Spleen (tissue), 11 donors: Measurements from ENCODE around the gene CORIN. TPM values are rescaled to one million over a fixed set of nuclear protein-coding genes. Genes with fewer than 3 reads are reported as not detected.

Experiments used
- DNase-seq: peaks from one replicate; pipeline ENCODE4 v3.0.0-alpha.2; 2020
- H3K27ac ChIP-seq, 8 donors: fragments of 200-600 bp; sonication (generic) in 7 of 8; 1 replicate in 4 of 8; 2 replicates in 4 of 8; pipeline versions ENCODE4 v1.5.0 to v1.8.0; 2016 to 2021; ENCODE audit warnings: inconsistent platforms in 4 of 8, mild to moderate bottlenecking in 4 of 8, moderate library complexity in 1 of 8
- H3K27me3 ChIP-seq, 7 donors: fragments of 200-600 bp; sonication (generic) in 6 of 7; replicated peaks in 1 of 7; 1 replicate in 4 of 7; 2 replicates in 3 of 7; pipeline versions ENCODE4 v1.5.0 to v1.8.0; 2016 to 2021; ENCODE audit warnings: inconsistent platforms in 3 of 7, mild to moderate bottlenecking in 1 of 7
- H3K36me3 ChIP-seq, 6 donors: fragments of 200-600 bp; sonication (generic) in 5 of 6; 1 replicate in 4 of 6; 2 replicates in 2 of 6; pipeline versions ENCODE4 v1.5.0 to v1.8.0; 2016 to 2021; ENCODE audit warnings: inconsistent platforms in 2 of 6
- H3K4me1 ChIP-seq, 6 donors: fragments of 200-600 bp; sonication (generic) in 5 of 6; 1 replicate in 3 of 6; 2 replicates in 3 of 6; pipeline versions ENCODE4 v1.5.0 to v1.8.0; 2016 to 2021; ENCODE audit warnings: inconsistent platforms in 3 of 6
- H3K4me3 ChIP-seq, 8 donors: fragments of 200-600 bp; sonication (generic) in 7 of 8; 1 replicate in 4 of 8; 2 replicates in 4 of 8; pipeline versions ENCODE4 v1.5.0 to v1.8.0; 2016 to 2021; ENCODE audit warnings: inconsistent platforms in 4 of 8, mild to moderate bottlenecking in 4 of 8, moderate library complexity in 2 of 8
- H3K9me3 ChIP-seq, 8 donors: fragments of 200-600 bp; sonication (generic) in 7 of 8; 1 replicate in 4 of 8; 2 replicates in 4 of 8; pipeline versions ENCODE4 v1.5.0 to v1.8.0; 2016 to 2021; ENCODE audit warnings: inconsistent platforms in 4 of 8
- POLR2A ChIP-seq, 3 donors: fragments of 450-650 bp; IDR thresholded peaks; one replicate each; pipeline ENCODE4 v1.5.1; 2017; ENCODE audit warnings: antibody characterized with exemption in 3 of 3, mild to moderate bottlenecking in 1 of 3
- POLR2AphosphoS5 ChIP-seq, 3 donors: sonication (generic); formaldehyde crosslinking; IDR thresholded peaks; one replicate each; pipeline ENCODE4 v1.5.1; 2017; ENCODE audit warnings: antibody characterized with exemption in 3 of 3
- WGBS, 5 donors: extraction: QIAGEN DNeasy Blood & Tissue Kit in 3 of 5; methylation state at CpG; one replicate each; pipeline versions ENCODE4 v1.1.5 to v1.1.7; 2013 to 2018; 5-methylcytosine and 5-hydroxymethylcytosine counted together
- intact Hi-C: fragments of 100-400 bp; cut with DNase I; formaldehyde crosslinking; loops from one replicate; pipeline ENCODE4 v1.15.0; 2023; ENCODE audit warnings: low total_unique reads
- polyA plus RNA-seq, 3 donors: library from polyadenylated mRNA; stranded (reverse); fragments of 200-250 nt; gene quantifications; one replicate each; pipeline ENCODE4 v1.2.1, GENCODE V29; 2013
- total RNA-seq, 7 donors: library from RNA; depleted of rRNA in 3 of 7; stranded (reverse); fragments of >200 nt in 3 of 7; fragmentation: NEBNext Ultra II Directional in 4 of 7; extraction: Animal tissue kit (Norgen Biotek cat#: 25700) in 4 of 7; gene quantifications; one replicate each; pipeline versions ENCODE4 v1.1.0 to v1.2.1, GENCODE V29; 2016 to 2021
- TF ChIP-seq, protein P1 (sequence below), 11 experiments: fragments of 200-600 bp in 7 of 11; fragments of 450-650 bp in 4 of 11; sonication (generic) in 4 of 11; IDR thresholded peaks in 8 of 11; conservative IDR thresholded peaks in 3 of 11; 1 replicate in 7 of 11; 2 replicates in 4 of 11; pipeline versions ENCODE4 v1.4.0 to v1.8.0; 2016 to 2021; ENCODE audit warnings: antibody characterized with exemption in 11 of 11, inconsistent platforms in 4 of 11, mild to moderate bottlenecking in 1 of 11
- donor health status: healthy with polysubstance abuse.
- donor health status: DM: no; HTN: no; CAD: no; lungs with moderate emphysema.
- donor health status: DM: no; HTN: no; CAD: no.
- donor health status: Bipolar disorder and iron deficiency.
- donor health status: healthy.
- donor health status: DM: no; HTN: no; CAD: no.
- donor health status: DM: yes; HTN: yes; CAD: no.

CORIN gene
- total and polyA plus RNA-seq, 10 donors: 0.23 to 12.3 (median 0.85) TPM

- Histone ChIP-seq H3K4me1 (peaks cover 0 to 16% (median 0%) of the 10 kb centered on the region in 6 donors), H3K36me3 (no peaks in the 10 kb centered on the region), H3K4me3 (no peak overlapping the region), H3K27ac (no peak overlapping the region), H3K9me3 (no peaks in the 10 kb centered on the region), H3K27me3 (peaks cover 0 to 8% (median 0%) of the 10 kb centered on the region in 7 donors)
- TF ChIP-seq POLR2AphosphoS5 (IDR thresholded peaks at IDR 0.05) (no peak), POLR2A (IDR thresholded peaks at IDR 0.05) (no peak)
- TF ChIP-seq, protein P1, sequence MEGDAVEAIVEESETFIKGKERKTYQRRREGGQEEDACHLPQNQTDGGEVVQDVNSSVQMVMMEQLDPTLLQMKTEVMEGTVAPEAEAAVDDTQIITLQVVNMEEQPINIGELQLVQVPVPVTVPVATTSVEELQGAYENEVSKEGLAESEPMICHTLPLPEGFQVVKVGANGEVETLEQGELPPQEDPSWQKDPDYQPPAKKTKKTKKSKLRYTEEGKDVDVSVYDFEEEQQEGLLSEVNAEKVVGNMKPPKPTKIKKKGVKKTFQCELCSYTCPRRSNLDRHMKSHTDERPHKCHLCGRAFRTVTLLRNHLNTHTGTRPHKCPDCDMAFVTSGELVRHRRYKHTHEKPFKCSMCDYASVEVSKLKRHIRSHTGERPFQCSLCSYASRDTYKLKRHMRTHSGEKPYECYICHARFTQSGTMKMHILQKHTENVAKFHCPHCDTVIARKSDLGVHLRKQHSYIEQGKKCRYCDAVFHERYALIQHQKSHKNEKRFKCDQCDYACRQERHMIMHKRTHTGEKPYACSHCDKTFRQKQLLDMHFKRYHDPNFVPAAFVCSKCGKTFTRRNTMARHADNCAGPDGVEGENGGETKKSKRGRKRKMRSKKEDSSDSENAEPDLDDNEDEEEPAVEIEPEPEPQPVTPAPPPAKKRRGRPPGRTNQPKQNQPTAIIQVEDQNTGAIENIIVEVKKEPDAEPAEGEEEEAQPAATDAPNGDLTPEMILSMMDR (IDR thresholded peaks at IDR 0.05 in 8 of 11, conservative IDR thresholded peaks at IDR 0.05 in 3 of 11): no peak
- DNase-seq: no peak
- WGBS, 5 donors: 86 to 89% (median 88%) methylated on average over 2 of the region's 2 CpGs
- intact Hi-C loops: no loop called here
These were observed 21.1 kb downstream of the CORIN start for GRCh38 chr4:47816748-47817147.

DNA sequence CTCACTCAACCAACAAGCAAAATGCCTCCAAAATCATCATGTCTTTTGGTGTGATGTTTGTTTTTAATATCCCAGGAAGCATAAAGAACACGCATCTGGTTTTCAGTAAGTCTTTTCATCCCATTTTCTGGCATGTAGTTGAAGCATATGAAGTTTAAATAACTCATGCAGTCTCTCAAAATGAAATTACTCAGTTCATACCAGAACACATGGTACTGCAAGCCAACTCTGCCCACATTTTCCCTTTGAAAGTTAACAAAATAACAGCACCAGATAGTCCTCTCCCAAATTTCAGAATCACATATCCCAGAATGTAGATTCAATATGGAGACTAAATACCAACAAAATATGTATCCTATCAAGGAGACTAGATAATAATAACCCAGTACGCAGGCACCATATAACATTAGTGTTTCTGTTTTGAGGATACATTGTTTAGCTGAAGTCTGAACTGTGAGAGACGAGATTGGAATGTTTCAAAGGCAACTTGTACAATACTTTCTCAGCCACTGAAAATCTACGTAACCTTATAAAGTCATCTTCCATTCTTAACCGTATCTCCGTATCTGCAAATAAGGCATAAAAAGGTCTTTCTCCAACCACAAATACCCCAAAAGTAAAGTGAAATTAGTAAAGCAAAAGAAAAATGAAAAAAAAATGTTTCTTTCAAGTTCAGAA, 23.1 kb downstream of the CORIN start:
- WGBS, 5 donors: 83 to 91% (median 88%) methylated on average over 6 of the region's 6 CpGs
- no peaks in the 10 kb centered on the region for H3K36me3 ChIP-seq
- no peaks in the 10 kb centered on the region for H3K9me3 ChIP-seq
- no peak for DNase-seq
- H3K4me3 ChIP-seq: no peak overlapping the region
- TF ChIP-seq POLR2AphosphoS5 (IDR thresholded peaks at IDR 0.05) (no peak), POLR2A (IDR thresholded peaks at IDR 0.05) (no peak)
- TF ChIP-seq, protein P1 (IDR thresholded peaks at IDR 0.05 in 8 of 11, conservative IDR thresholded peaks at IDR 0.05 in 3 of 11): no peak
- intact Hi-C loops: no loop called here
- peaks cover 0 to 8% (median 0%) of the 10 kb centered on the region in 6 donors for H3K4me1 ChIP-seq
- no peak overlapping the region for H3K27ac ChIP-seq
- peaks cover 0 to 8% (median 0%) of the 10 kb centered on the region in 7 donors for H3K27me3 ChIP-seq

DNA sequence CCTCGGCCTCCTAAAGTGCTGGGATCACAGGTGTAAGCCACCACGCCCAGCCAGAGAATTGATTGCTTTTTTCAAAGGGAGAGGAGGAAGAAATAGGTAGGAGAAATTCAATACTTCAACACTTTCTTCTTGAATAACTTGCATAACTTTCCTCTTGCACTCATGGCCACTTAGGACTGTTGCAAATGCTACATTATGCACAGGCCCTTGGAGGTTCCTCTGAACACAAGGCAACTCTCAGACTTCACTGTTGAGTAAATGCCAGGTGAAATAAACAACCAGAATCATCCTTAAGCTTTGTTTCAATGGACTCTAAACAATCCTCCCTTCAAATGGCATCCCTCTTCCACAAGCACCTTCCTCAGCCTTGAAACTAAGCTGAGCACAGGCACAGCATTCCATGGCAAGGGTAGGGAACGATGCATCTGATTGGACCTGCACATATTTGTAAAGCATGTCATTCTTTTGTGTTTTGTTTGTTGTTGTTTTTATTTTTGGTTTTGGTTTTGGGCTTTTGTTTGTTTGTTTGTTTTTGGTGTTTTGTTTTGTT, 28.1 kb downstream of the CORIN start:
- no peak overlapping the region for H3K4me3 ChIP-seq
- no peaks in the 10 kb centered on the region for H3K4me1 ChIP-seq
- peaks cover 0 to 8% (median 0%) of the 10 kb centered on the region in 7 donors for H3K27me3 ChIP-seq
- H3K27ac ChIP-seq: no peak overlapping the region
- no peak for DNase-seq
- WGBS, 5 donors: 79 to 94% (median 90%) methylated on average over 3 of the region's 3 CpGs
- TF ChIP-seq POLR2A (IDR thresholded peaks at IDR 0.05) (no peak), POLR2AphosphoS5 (IDR thresholded peaks at IDR 0.05) (no peak)
- TF ChIP-seq, protein P1 (IDR thresholded peaks at IDR 0.05 in 8 of 11, conservative IDR thresholded peaks at IDR 0.05 in 3 of 11): no peak
- no peaks in the 10 kb centered on the region for H3K9me3 ChIP-seq
- no peaks in the 10 kb centered on the region for H3K36me3 ChIP-seq
- intact Hi-C loops: no loop called here

GRCh38 chr4:47804598-47804997, 33.3 kb downstream of the CORIN start:
- H3K4me3 ChIP-seq: no peak overlapping the region
- H3K36me3 ChIP-seq: no peaks in the 10 kb centered on the region
- no peak for DNase-seq
- intact Hi-C loops: no loop called here
- no peaks in the 10 kb centered on the region for H3K4me1 ChIP-seq
- no peak overlapping the region for H3K27ac ChIP-seq
- WGBS, 5 donors: 90 to 97% (median 93%) methylated on average over 7 of the region's 7 CpGs
- no peaks in the 10 kb centered on the region for H3K27me3 ChIP-seq
- H3K9me3 ChIP-seq: no peaks in the 10 kb centered on the region
- no peak for TF ChIP-seq POLR2A (IDR thresholded peaks at IDR 0.05)
- TF ChIP-seq, protein P1 (IDR thresholded peaks at IDR 0.05 in 8 of 11, conservative IDR thresholded peaks at IDR 0.05 in 3 of 11): no peak
- no peak for TF ChIP-seq POLR2AphosphoS5 (IDR thresholded peaks at IDR 0.05)
